Ishikawa (cell line): ENCODE results near the gene HAUS1.

Experiments
- EGR1 ChIP-seq: IDR thresholded peaks from 2 replicates; pipeline ENCODE4 v1.6.1; 2012
- EP300 ChIP-seq: IDR thresholded peaks from 2 replicates; pipeline ENCODE4 v1.6.1; 2012; ENCODE audit warnings: borderline replicate concordance
- FOXM1 ChIP-seq: IDR thresholded peaks from 2 replicates; pipeline ENCODE4 v1.6.1; 2012; ENCODE audit warnings: low read depth, borderline replicate concordance
- NFIC ChIP-seq: IDR thresholded peaks from 2 replicates; pipeline ENCODE4 v1.6.1; 2012
- REST ChIP-seq: IDR thresholded peaks from 2 replicates; pipeline ENCODE4 v1.6.1; 2012; ENCODE audit warnings: low read depth, mild to moderate bottlenecking
- TAF1 ChIP-seq: IDR thresholded peaks from 2 replicates; pipeline ENCODE4 v1.6.1; 2012; ENCODE audit warnings: low read depth, mild to moderate bottlenecking
- TCF12 ChIP-seq: IDR thresholded peaks from 2 replicates; pipeline ENCODE4 v1.6.1; 2012; ENCODE audit warnings: low read depth
- USF1 ChIP-seq: IDR thresholded peaks from 2 replicates; pipeline ENCODE4 v1.6.1; 2012

- no peak for TF ChIP-seq TAF1
- no peak for TF ChIP-seq USF1
- no peak for TF ChIP-seq EP300
- no peak for TF ChIP-seq REST
- TF ChIP-seq FOXM1 = no peak
- TF ChIP-seq NFIC = no peak
- TF ChIP-seq EGR1 = no peak
- TF ChIP-seq TCF12 = no peak
Observed at GRCh38 chr18:46072376-46072867, 31.8 kb upstream of the HAUS1 start.
